ENCODE results near the gene FKBP5. TPM values are rescaled to one million over a fixed set of nuclear protein-coding genes. Genes with fewer than 3 reads are reported as not detected.
"Not testable (repeated sequence)": the region's sequence is repeated elsewhere in the genome, so short reads cannot be mapped to it uniquely, and the experiment has no call there.

The FKBP5 gene
- total and polyA plus RNA-seq, 12 donors, result 19.7 to 234 (median 119) TPM

DNA sequence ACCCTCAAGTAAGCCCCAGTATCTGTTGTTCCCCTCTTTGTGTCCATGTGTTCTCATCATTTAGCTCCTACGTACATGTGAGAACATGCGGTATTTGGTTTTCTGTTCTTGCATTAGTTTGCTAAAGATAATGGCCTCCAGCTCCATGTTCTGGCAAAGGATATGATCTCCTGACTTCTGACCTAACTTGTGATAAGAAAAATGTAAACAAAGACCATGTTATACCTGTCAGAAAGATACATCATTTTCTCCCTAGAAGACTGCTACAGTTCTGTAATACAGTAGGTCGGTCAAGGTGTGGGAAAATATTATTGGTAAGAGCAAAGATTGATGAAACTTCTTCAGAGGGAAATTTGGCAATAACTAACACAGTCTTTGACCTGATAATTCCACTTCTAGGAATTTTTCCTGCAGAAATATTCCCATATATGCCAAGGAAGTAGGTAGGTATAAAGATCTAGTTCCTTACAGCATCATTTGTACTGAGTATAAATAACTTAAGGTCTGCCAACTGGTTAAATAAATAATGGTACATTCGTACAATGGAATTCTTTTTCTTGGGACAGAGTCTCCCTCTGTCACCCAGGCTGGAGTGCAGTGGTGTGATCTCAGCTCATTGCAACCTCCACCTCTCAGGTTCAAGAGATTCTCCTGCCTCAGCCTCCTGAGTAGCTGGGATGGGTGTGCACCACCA lies 19.1 kb upstream of the FKBP5 start:
- intact Hi-C loops (cut with DNase I), result no loop called here
- H3K36me3 ChIP-seq (replicated peaks in 1 of 2), result no peaks in the 10 kb centered on the region
- no peaks in the 10 kb centered on the region for H3K27me3 ChIP-seq
- DNase-seq, result no peak
- no peaks in the 10 kb centered on the region for H3K9me3 ChIP-seq (replicated peaks in 1 of 3)
- WGBS, 4 donors, result 69 to 87% (median 81%) methylated on average over 4 of the region's 4 CpGs
- H3K4me3 ChIP-seq, result no peak overlapping the region
- no peak for TF ChIP-seq POLR2A (IDR thresholded peaks at IDR 0.05)
- TF ChIP-seq, protein P1, sequence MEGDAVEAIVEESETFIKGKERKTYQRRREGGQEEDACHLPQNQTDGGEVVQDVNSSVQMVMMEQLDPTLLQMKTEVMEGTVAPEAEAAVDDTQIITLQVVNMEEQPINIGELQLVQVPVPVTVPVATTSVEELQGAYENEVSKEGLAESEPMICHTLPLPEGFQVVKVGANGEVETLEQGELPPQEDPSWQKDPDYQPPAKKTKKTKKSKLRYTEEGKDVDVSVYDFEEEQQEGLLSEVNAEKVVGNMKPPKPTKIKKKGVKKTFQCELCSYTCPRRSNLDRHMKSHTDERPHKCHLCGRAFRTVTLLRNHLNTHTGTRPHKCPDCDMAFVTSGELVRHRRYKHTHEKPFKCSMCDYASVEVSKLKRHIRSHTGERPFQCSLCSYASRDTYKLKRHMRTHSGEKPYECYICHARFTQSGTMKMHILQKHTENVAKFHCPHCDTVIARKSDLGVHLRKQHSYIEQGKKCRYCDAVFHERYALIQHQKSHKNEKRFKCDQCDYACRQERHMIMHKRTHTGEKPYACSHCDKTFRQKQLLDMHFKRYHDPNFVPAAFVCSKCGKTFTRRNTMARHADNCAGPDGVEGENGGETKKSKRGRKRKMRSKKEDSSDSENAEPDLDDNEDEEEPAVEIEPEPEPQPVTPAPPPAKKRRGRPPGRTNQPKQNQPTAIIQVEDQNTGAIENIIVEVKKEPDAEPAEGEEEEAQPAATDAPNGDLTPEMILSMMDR (IDR thresholded peaks at IDR 0.05), result no peak
- H3K27ac ChIP-seq, result no peak overlapping the region
- H3K4me1 ChIP-seq (replicated peaks in 1 of 2), result no peaks in the 10 kb centered on the region

DNA sequence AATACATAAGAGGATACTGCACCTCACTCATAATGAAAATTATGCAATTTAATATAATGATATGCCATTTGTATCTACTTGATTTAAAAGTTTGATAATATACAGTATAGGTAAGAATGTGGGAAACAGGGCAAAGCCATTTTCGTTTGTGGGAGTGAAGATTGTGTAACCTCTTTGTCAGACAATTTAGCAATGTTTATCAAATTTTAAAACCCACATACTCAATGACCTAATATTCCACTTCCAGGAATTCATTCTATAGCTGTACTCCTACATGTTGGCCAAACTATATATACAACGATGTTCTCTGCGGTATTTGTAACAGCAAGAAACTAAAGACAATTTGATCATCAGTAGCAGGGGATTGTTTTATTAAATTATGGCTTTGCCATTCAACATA lies 17.8 kb upstream of the FKBP5 start:
- intact Hi-C loops (cut with DNase I), result no loop called here
- H3K4me1 ChIP-seq (replicated peaks in 1 of 2), result no peaks in the 10 kb centered on the region
- WGBS, 4 donors, result 65 to 66% (median 65%) methylated on average over 3 of the region's 3 CpGs

DNA sequence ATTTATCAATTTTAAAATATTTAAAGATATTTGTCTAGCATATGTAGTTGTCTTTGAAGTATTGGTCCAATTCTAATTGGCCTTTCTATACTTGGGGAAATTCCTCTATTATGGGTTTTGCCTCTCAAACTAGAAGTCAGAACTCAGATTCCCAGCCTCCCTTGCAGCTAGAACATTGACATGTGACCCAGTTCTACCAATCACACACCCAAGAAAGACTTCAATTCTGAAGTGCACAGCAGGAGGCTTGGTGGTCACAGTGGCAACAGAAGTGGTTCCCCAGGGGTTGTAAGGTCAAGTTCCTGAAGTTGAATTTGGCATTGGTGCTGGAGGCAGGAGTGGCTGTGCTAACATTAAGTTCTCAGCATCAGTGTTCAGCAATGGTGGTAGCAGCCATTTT lies 14.8 kb upstream of the FKBP5 start:
- TF ChIP-seq, protein P1 (IDR thresholded peaks at IDR 0.05), result no peak
- TF ChIP-seq POLR2A (IDR thresholded peaks at IDR 0.05), result no peak
- intact Hi-C loops (cut with DNase I), result no loop called here
- H3K36me3 ChIP-seq (replicated peaks in 1 of 2), result no peaks in the 10 kb centered on the region
- DNase-seq, result peak in 1 of 7 donors; percentile 35
- H3K27me3 ChIP-seq, result no peaks in the 10 kb centered on the region
- no peaks in the 10 kb centered on the region for H3K9me3 ChIP-seq (replicated peaks in 1 of 3)
- no peaks in the 10 kb centered on the region for H3K4me1 ChIP-seq (replicated peaks in 1 of 2)
- no peak overlapping the region for H3K4me3 ChIP-seq
- no peak overlapping the region for H3K27ac ChIP-seq

More for the DNA sequence above, 17.8 kb upstream of the FKBP5 start:
- no peak for DNase-seq
- H3K27ac ChIP-seq, result no peak overlapping the region
- H3K4me3 ChIP-seq, result no peak overlapping the region
- no peaks in the 10 kb centered on the region for H3K36me3 ChIP-seq (replicated peaks in 1 of 2)
- H3K9me3 ChIP-seq (replicated peaks in 1 of 3), result no peaks in the 10 kb centered on the region
- TF ChIP-seq POLR2A (IDR thresholded peaks at IDR 0.05), result no peak
- TF ChIP-seq, protein P1 (IDR thresholded peaks at IDR 0.05), result no peak
- H3K27me3 ChIP-seq, result no peaks in the 10 kb centered on the region

DNA sequence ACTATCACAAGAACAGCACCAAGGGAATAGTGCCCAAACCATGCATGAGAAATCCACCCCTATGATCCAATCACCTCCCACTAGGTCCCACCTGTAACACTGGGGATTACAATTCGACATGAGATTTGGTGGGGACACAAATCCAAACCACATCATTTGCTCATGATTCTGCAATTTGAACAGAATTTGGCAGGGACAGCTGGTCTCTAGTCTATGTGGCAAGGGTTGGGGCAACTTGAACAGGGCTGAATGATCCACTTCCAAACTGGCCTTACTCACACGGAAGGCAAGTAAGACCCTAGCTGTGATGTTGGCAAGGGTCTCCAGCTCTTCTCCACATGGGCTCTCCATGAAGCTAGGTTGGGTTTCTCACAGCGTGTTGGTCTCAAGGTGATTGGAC lies 10.1 kb upstream of the FKBP5 start:
- H3K4me3 ChIP-seq, result no peak overlapping the region
- TF ChIP-seq, protein P1 (IDR thresholded peaks at IDR 0.05), result no peak
- TF ChIP-seq POLR2A (IDR thresholded peaks at IDR 0.05), result no peak
- H3K27ac ChIP-seq, result no peak overlapping the region
- no peaks in the 10 kb centered on the region for H3K9me3 ChIP-seq (replicated peaks in 1 of 3)
- intact Hi-C loops (cut with DNase I), result no loop called here
- H3K4me1 ChIP-seq (replicated peaks in 1 of 2), result no peaks in the 10 kb centered on the region
- WGBS, 4 donors, result 86 to 92% (median 91%) methylated on average over 3 of the region's 3 CpGs
- H3K27me3 ChIP-seq, result no peaks in the 10 kb centered on the region
- H3K36me3 ChIP-seq (replicated peaks in 1 of 2), result no peaks in the 10 kb centered on the region
- DNase-seq, result peak in 1 of 7 donors; percentile 37

DNA sequence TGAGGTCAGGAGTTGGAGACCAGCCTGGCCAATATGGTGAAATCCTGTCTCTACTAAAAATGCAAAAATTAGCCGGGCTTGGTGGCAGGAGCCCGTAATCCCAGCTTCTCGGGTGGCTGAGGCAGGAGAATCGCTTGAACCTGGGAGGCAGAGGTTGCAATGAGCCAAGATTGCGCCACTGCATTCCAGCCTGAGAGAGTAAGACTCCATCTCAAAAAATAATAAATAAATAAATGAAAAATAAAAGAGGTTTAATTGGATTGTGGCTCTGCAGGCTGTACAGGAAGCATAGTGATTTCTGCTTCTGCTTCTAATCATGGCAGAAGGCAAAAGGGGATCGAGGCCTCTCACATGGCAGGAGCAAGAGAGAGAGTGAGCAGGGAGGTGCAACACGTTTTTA lies 9.7 kb upstream of the FKBP5 start:
- H3K4me3 ChIP-seq; intact Hi-C loops (cut with DNase I); H3K36me3 ChIP-seq (replicated peaks in 1 of 2); H3K9me3 ChIP-seq (replicated peaks in 1 of 3); H3K27me3 ChIP-seq; H3K27ac ChIP-seq; H3K4me1 ChIP-seq (replicated peaks in 1 of 2): not testable (repeated sequence)
- peak in 1 of 7 donors; percentile 39 for DNase-seq
- 91 to 94% (median 92%) methylated on average over 7 of the region's 7 CpGs for WGBS, 4 donors

Data from adrenal gland (tissue), 12 donors.